Psoas muscle (tissue), 8 donors: ENCODE measurements around the gene RNASE13. TPM values are rescaled to one million over a fixed set of nuclear protein-coding genes. Genes with fewer than 3 reads are reported as not detected.

Experiments used
- ATAC-seq, 4 donors: fragments of 200-7000 bp; cut with Tn5 transposase; one replicate each; pipeline ENCODE4 v1.9.1; 2020; ENCODE audit warnings: moderate library complexity in 3 of 4, mild to moderate bottlenecking in 2 of 4
- DNase-seq, 2 donors: peaks; one replicate each; pipeline ENCODE4 v3.0.0-alpha.2; 2020
- H3K27ac ChIP-seq: fragments of 200-600 bp; one replicate; pipeline ENCODE4 v1.8.0; 2022
- H3K27me3 ChIP-seq, 3 donors: fragments of 200-600 bp in 1 of 3; one replicate each; pipeline versions ENCODE4 v1.6.1 to v1.8.0; 2013 to 2022; ENCODE audit warnings: low read length in 2 of 3, mild to moderate bottlenecking in 2 of 3, moderate library complexity in 1 of 3; ENCODE audit not compliant: insufficient read depth in 3 of 3
- H3K36me3 ChIP-seq, 2 donors: fragments of 200-600 bp in 1 of 2; one replicate each; pipeline versions ENCODE4 v1.6.1 to v1.8.0; 2013 to 2022; ENCODE audit warnings: low read depth in 1 of 2, mild to moderate bottlenecking in 1 of 2, moderate library complexity in 1 of 2; ENCODE audit not compliant: insufficient read depth in 1 of 2
- H3K4me1 ChIP-seq: fragments of 200-600 bp; one replicate; pipeline ENCODE4 v1.8.0; 2022
- H3K4me3 ChIP-seq: fragments of 200-600 bp; one replicate; pipeline ENCODE4 v1.8.0; 2022; ENCODE audit warnings: mild to moderate bottlenecking
- H3K9me3 ChIP-seq: fragments of 200-600 bp; one replicate; pipeline ENCODE4 v1.8.0; 2022
- WGBS, 3 donors: extraction: QIAGEN DNeasy Blood & Tissue Kit; methylation state at CpG; one replicate each; pipeline versions ENCODE4 v1.1.6 to v1.1.7; 2013; 5-methylcytosine and 5-hydroxymethylcytosine counted together
- intact Hi-C, 2 donors: fragments of 100-400 bp; cut with DNase I; formaldehyde crosslinking; loops; one replicate each; pipeline versions ENCODE4 v1.11.0 to v1.14.2; 2022
- polyA plus RNA-seq, 3 donors: library from polyadenylated mRNA; stranded (reverse); fragments of 200-250 nt; gene quantifications; one replicate each; pipeline ENCODE4 v1.2.3, GENCODE V29; 2013
- total RNA-seq, 4 donors: library from RNA; stranded (reverse); fragmentation: NEBNext Ultra II Directional in 2 of 4; extraction: Animal tissue kit (Norgen Biotek cat#: 25700) in 2 of 4; gene quantifications; one replicate each; pipeline versions ENCODE4 v1.2.1 to v1.2.4, GENCODE V29; 2021 to 2023
- TF ChIP-seq, protein P1 (sequence below): fragments of 200-600 bp; IDR thresholded peaks from one replicate; pipeline ENCODE4 v1.8.0; 2022; ENCODE audit warnings: antibody characterized with exemption
- donor health status: healthy with polysubstance abuse.
- donor health status: DM: no; HTN: no; CAD: no; lungs with moderate emphysema.
- donor health status: Bipolar disorder and iron deficiency.
- donor health status: healthy.
- donor health status: DM: yes; HTN: yes; CAD: no.
- donor health status: DM: no; HTN: no; CAD: no.
- donor health status: DM: no; HTN: no; CAD: no.
- donor health status: DM: yes; HTN: yes; CAD: no.

RNASE13 gene
- total and polyA plus RNA-seq, 7 donors = 0.05 TPM; not detected in 6

DNA sequence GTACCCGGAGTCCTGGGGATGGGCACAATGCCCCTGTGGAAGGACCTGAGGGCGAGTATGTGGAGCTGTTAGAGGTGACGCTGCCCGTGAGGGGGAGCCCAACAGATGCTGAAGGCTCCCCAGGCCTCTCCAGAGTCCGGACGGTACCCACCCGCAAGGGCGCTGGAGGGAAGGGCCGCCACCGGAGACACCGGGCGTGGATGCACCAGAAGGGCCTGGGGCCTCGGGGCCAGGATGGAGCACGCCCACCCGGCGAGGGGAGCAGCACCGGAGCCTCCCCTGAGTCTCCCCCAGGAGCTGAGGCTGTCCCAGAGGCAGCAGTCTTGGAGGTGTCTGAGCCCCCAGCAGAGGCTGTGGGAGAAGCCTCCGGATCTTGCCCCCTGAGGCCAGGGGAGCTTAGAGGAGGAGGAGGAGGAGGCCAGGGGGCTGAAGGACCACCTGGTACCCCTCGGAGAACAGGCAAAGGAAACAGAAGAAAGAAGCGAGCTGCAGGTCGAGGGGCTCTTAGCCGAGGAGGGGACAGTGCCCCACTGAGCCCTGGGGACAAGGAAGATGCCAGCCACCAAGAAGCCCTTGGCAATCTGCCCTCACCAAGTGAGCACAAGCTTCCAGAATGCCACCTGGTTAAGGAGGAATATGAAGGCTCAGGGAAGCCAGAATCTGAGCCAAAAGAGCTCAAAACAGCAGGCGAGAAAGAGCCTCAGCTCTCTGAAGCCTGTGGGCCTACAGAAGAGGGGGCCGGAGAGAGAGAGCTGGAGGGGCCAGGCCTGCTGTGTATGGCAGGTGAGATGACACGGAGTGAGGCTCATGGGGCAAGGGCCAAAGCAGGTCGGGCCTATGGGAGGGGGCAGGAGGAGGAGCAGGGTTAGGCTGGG lies 40.0 kb upstream of the RNASE13 start:
- TF ChIP-seq, protein P1, sequence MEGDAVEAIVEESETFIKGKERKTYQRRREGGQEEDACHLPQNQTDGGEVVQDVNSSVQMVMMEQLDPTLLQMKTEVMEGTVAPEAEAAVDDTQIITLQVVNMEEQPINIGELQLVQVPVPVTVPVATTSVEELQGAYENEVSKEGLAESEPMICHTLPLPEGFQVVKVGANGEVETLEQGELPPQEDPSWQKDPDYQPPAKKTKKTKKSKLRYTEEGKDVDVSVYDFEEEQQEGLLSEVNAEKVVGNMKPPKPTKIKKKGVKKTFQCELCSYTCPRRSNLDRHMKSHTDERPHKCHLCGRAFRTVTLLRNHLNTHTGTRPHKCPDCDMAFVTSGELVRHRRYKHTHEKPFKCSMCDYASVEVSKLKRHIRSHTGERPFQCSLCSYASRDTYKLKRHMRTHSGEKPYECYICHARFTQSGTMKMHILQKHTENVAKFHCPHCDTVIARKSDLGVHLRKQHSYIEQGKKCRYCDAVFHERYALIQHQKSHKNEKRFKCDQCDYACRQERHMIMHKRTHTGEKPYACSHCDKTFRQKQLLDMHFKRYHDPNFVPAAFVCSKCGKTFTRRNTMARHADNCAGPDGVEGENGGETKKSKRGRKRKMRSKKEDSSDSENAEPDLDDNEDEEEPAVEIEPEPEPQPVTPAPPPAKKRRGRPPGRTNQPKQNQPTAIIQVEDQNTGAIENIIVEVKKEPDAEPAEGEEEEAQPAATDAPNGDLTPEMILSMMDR = no peak
- no peak overlapping the region for H3K27ac ChIP-seq
- no peak for DNase-seq

DNA sequence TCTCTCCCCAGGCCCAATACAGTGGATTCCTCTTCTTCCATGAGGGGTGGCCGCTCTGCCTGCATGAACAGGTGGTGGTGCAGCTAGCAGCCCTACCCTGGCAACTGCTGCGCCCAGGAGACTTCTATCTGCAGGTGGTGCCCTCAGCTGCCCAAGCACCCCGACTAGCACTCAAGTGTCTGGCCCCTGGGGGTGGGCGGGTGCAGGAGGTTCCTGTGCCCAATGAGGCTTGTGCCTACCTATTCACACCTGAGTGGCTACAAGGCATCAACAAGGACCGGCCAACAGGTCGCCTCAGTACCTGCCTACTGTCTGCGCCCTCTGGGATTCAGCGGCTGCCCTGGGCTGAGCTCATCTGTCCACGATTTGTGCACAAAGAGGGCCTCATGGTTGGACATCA lies 39.3 kb upstream of the RNASE13 start:
- DNase-seq = no peak
- Histone ChIP-seq H3K36me3 (peaks cover 4 to 62% of the 10 kb centered on the region in 2 donors), H3K27ac (no peak overlapping the region), H3K9me3 (no peaks in the 10 kb centered on the region), H3K4me3 (no peak overlapping the region), H3K27me3 (no peaks in the 10 kb centered on the region), H3K4me1 (peaks cover 15% of the 10 kb centered on the region)
- TF ChIP-seq, protein P1 = no peak
- 83 to 88% (median 87%) methylated on average over 8 to 9 of the region's 9 CpGs for WGBS, 3 donors
- intact Hi-C loops = loop anchor here in 1 of 2 donors (2.0 kb wide), 1 partner anchor 15 kb away; no protein-coding TSS in a partner anchor
- ATAC-seq = no peak

More for the DNA sequence above, 40.0 kb upstream of the RNASE13 start:
- peaks cover 4 to 69% of the 10 kb centered on the region in 2 donors for H3K36me3 ChIP-seq
- peaks cover 9% of the 10 kb centered on the region for H3K4me1 ChIP-seq
- no peaks in the 10 kb centered on the region for H3K27me3 ChIP-seq
- no peak overlapping the region for H3K4me3 ChIP-seq
- no peaks in the 10 kb centered on the region for H3K9me3 ChIP-seq
- intact Hi-C loops = no loop called here
- WGBS, 3 donors = 88 to 89% (median 89%) methylated on average over 24 to 26 of the region's 26 CpGs
- ATAC-seq = no peak

DNA sequence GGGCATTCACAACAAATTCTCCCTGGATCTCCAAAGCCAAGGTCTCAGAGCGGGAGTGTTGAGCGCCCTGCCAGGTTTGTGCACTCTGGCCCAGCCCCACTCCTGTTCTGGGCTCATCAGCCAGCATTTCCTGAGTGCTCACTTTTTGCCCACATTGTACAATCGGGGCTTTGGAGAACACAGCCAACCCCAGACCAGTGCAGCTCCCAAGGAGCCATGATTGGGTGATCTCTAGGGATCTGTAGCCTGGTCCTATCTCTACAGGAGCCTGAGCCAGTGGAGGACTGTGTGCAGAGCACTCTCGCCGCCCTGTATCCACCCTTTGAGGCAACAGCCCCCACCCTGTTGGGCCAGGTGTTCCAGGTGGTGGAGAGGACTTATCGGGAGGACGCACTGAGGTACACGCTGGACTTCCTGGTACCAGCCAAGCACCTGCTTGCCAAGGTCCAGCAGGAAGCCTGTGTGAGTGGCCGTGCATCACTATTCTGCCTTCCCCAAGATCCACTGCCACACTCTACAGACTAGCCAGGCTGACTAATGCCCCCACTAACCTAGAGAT lies 38.3 kb upstream of the RNASE13 start:
- ATAC-seq (no peak), DNase-seq (no peak)
- Histone ChIP-seq H3K4me1 (peaks cover 18% of the 10 kb centered on the region), H3K27me3 (no peaks in the 10 kb centered on the region), H3K36me3 (peaks cover 4 to 52% of the 10 kb centered on the region in 2 donors), H3K27ac (peak overlapping the region; percentile 84), H3K9me3 (no peaks in the 10 kb centered on the region), H3K4me3 (no peak overlapping the region)
- intact Hi-C loops = loop anchor here in 1 of 2 donors (2.0 kb wide), 1 partner anchor 16 kb away; no protein-coding TSS in a partner anchor
- TF ChIP-seq, protein P1 = no peak
- 84 to 92% (median 86%) methylated on average over 9 of the region's 9 CpGs for WGBS, 3 donors

DNA sequence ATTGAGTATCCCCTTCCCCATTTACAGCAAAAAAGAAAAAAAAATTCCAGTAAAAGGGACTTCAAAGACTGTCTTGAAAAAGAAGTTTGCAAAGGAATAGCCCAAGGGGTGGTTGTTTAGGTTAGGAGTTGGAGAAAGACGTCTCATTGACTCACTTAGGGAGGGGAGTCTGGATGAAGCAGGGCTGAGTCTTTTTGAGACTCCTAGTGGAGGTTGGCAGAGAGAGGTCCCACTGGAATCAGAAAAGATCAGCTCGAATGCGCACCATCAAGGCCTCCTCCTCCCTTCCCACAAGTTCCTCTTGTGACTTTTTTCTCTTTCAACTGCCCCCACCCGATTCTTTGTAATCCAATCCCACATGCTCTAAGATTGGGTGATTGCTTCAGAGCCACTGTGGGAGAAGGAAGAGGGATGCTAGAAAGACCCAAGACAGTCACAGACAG lies 37.4 kb upstream of the RNASE13 start:
- TF ChIP-seq, protein P1 = no peak
- ATAC-seq (peak in 1 of 4 donors; percentile 22), DNase-seq (no peak)
- Histone ChIP-seq H3K27ac (peak overlapping the region; percentile 84), H3K4me1 (peaks cover 18% of the 10 kb centered on the region), H3K36me3 (peaks cover 4 to 44% of the 10 kb centered on the region in 2 donors), H3K4me3 (peak overlapping the region; percentile 83), H3K27me3 (no peaks in the 10 kb centered on the region), H3K9me3 (no peaks in the 10 kb centered on the region)
- WGBS, 3 donors = 32 to 39% (median 39%) methylated on average over 4 of the region's 4 CpGs
- intact Hi-C loops = loop anchor here in 1 of 2 donors (2.0 kb wide), 1 partner anchor 17 kb away; no protein-coding TSS in a partner anchor
